ENCODE data around the gene KCNC4.

GRCh38 chr1:110254604-110255391 is 44.7 kb downstream of the KCNC4 start:
- no peak for TF ChIP-seq CTCF (IDR thresholded peaks at IDR 0.05)
- TF ChIP-seq POLR2A (IDR thresholded peaks at IDR 0.05) = no peak

All from body of pancreas (tissue), 4 donors.